Keratinocyte (primary cell): ENCODE measurements around the gene SLC39A11. TPM values are rescaled to one million over a fixed set of nuclear protein-coding genes. Genes with fewer than 3 reads are reported as not detected.

ENCODE experiments used
- DNase-seq: peaks from one replicate; pipeline ENCODE4 v3.0.0-alpha.2; 2011; ENCODE audit warnings: low read depth, missing footprints, low spot score
- FAIRE-seq: peaks from 2 replicates; lab custom pipeline; 2011; peaks lifted over from hg19 to GRCh38; lab: Jason Lieb, UNC
- H2AFZ ChIP-seq: 2 replicates; pipeline ENCODE4 v1.6.0; 2012; ENCODE audit warnings: low read length, control low read depth, inconsistent platforms; ENCODE audit not compliant: control insufficient read depth
- H3K27ac ChIP-seq: 2 replicates; pipeline ENCODE4 v1.5.1; 2011; ENCODE audit warnings: low read length; ENCODE audit not compliant: control insufficient read depth, insufficient read depth
- H3K27me3 ChIP-seq: 3 replicates; pipeline ENCODE4 v1.6.0; 2011; ENCODE audit warnings: low read length; ENCODE audit not compliant: control insufficient read depth, insufficient read depth; ENCODE audit errors: extremely low read depth
- H3K36me3 ChIP-seq, 2 experiments: 2 replicates in 1 of 2; 3 replicates in 1 of 2; pipeline ENCODE4 v1.5.1; 2011; ENCODE audit warnings: low read length in 2 of 2, mild to moderate bottlenecking in 1 of 2; ENCODE audit not compliant: control insufficient read depth in 2 of 2, insufficient read depth in 2 of 2; ENCODE audit errors: extremely low read depth in 1 of 2
- H3K4me1 ChIP-seq: 3 replicates; pipeline ENCODE4 v1.5.1; 2011; ENCODE audit warnings: low read length; ENCODE audit not compliant: control insufficient read depth, insufficient read depth; ENCODE audit errors: extremely low read depth
- H3K4me2 ChIP-seq: 3 replicates; pipeline ENCODE4 v1.6.0; 2011; ENCODE audit warnings: low read depth, low read length; ENCODE audit not compliant: control insufficient read depth, insufficient read depth; ENCODE audit errors: extremely low read depth
- H3K4me3 ChIP-seq, 3 experiments: fragments of 200-600 bp in 1 of 3; sonication (generic) in 1 of 3; 2 replicates in 2 of 3; 3 replicates in 1 of 3; pipeline ENCODE4 v1.5.1; 2011 to 2016; ENCODE audit warnings: low read length in 3 of 3, mild to moderate bottlenecking in 3 of 3, control low read depth in 2 of 3, inconsistent platforms in 1 of 3, low read depth in 1 of 3, mixed read lengths in 1 of 3, mixed run types in 1 of 3, moderate library complexity in 1 of 3; ENCODE audit not compliant: control insufficient read depth in 2 of 3, insufficient read depth in 2 of 3; ENCODE audit errors: extremely low read depth in 1 of 3
- H3K79me2 ChIP-seq: 2 replicates; pipeline ENCODE4 v1.6.0; 2012; ENCODE audit warnings: low read length; ENCODE audit not compliant: control insufficient read depth, insufficient read depth
- H3K9ac ChIP-seq: 3 replicates; pipeline ENCODE4 v1.6.0; 2011; ENCODE audit warnings: low read length; ENCODE audit not compliant: control insufficient read depth, insufficient read depth; ENCODE audit errors: extremely low read depth
- H3K9me1 ChIP-seq: 3 replicates; pipeline ENCODE4 v1.6.0; 2011; ENCODE audit warnings: low read length; ENCODE audit not compliant: control insufficient read depth, insufficient read depth; ENCODE audit errors: extremely low read depth
- H3K9me3 ChIP-seq: 2 replicates; pipeline ENCODE4 v1.5.1; 2012; ENCODE audit warnings: low read depth, low read length; ENCODE audit not compliant: control insufficient read depth
- H4K20me1 ChIP-seq: 3 replicates; pipeline ENCODE4 v1.6.0; 2011; ENCODE audit warnings: low read length; ENCODE audit not compliant: control insufficient read depth, insufficient read depth; ENCODE audit errors: extremely low read depth
- EZH2 ChIP-seq: IDR thresholded peaks from one replicate; pipeline ENCODE4 v1.6.1; 2012; ENCODE audit warnings: inconsistent platforms, mild to moderate bottlenecking, low read length, moderate library complexity
- dilution Hi-C: fragments of 300-500 bp; cut with MboI; formaldehyde crosslinking; loops from one replicate; pipeline ENCODE4 v1.7.0; 2020; ENCODE audit warnings: low sequenced_read_pairs; ENCODE audit not compliant: extremely low pct_ligation_motif_present
- polyA plus RNA-seq, 5 experiments: library from polyadenylated mRNA; depleted of rRNA in 3 of 5; stranded (reverse) in 3 of 5; stranded (forward) in 1 of 5; unstranded in 1 of 5; fragments of >200 nt; gene quantifications; 1 replicate in 1 of 5; 2 replicates in 3 of 5; 3 replicates in 1 of 5; pipeline versions ENCODE4 v1.2.1 to v1.2.3, GENCODE V29; 2011 to 2012; ENCODE audit warnings: missing spikeins in 2 of 5, low read depth in 1 of 5, low replicate concordance in 1 of 5
- TF ChIP-seq, protein P1 (sequence below), 3 experiments: IDR thresholded peaks in 1 of 3; conservative IDR thresholded peaks in 1 of 3; optimal IDR thresholded peaks in 1 of 3; 2 replicates in 2 of 3; 3 replicates in 1 of 3; pipeline versions ENCODE3 to v1.5.1; 2011; ENCODE audit warnings: low read length in 3 of 3, mild to moderate bottlenecking in 3 of 3, moderate library complexity in 2 of 3, control low read depth in 1 of 3, inconsistent platforms in 1 of 3; ENCODE audit not compliant: insufficient read depth in 2 of 3; ENCODE audit errors: extremely low read depth in 1 of 3

Gene SLC39A11
- polyA plus RNA-seq, 1 donor (not counting 4 experiments of a cell fraction or from before 2014, with no cell fraction given) = 11.5 TPM

DNA sequence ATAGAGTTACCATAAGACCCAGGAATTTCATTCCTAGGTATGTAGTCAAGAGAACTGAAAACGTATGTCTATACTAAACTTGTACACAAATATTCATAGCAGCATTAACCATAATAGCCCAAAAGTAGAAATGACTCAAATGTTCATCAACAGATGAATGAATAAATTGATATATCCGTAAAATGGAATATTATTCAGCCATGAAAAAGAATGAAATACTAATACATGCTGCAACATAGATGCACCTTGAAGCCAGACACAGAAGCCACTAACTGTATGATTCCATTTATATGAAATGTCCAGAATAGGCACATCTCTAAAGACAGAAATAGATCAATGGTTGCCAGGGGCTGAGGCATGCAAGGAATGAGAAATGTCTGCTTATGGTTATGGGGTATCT is 484.1 kb downstream of the SLC39A11 start:
- Histone ChIP-seq H3K9me3 (no peaks in the 10 kb centered on the region), H3K4me2 (no peak overlapping the region), H3K27me3 (no peaks in the 10 kb centered on the region), H3K4me1 (peaks cover 20% of the 10 kb centered on the region), H3K79me2 (no peaks in the 10 kb centered on the region), H3K9ac (no peak overlapping the region), H3K4me3 (no peak overlapping the region), H4K20me1 (no peaks in the 10 kb centered on the region), H2AFZ (no peak overlapping the region), H3K27ac (no peak overlapping the region), H3K36me3 (no peaks in the 10 kb centered on the region), H3K9me1 (no peaks in the 10 kb centered on the region)
- no peak for FAIRE-seq
- dilution Hi-C loops = no loop called here
- DNase-seq = no peak
- TF ChIP-seq, protein P1, sequence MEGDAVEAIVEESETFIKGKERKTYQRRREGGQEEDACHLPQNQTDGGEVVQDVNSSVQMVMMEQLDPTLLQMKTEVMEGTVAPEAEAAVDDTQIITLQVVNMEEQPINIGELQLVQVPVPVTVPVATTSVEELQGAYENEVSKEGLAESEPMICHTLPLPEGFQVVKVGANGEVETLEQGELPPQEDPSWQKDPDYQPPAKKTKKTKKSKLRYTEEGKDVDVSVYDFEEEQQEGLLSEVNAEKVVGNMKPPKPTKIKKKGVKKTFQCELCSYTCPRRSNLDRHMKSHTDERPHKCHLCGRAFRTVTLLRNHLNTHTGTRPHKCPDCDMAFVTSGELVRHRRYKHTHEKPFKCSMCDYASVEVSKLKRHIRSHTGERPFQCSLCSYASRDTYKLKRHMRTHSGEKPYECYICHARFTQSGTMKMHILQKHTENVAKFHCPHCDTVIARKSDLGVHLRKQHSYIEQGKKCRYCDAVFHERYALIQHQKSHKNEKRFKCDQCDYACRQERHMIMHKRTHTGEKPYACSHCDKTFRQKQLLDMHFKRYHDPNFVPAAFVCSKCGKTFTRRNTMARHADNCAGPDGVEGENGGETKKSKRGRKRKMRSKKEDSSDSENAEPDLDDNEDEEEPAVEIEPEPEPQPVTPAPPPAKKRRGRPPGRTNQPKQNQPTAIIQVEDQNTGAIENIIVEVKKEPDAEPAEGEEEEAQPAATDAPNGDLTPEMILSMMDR (optimal IDR thresholded peaks at IDR 0.05 in 1 of 3, IDR thresholded peaks at IDR 0.05 in 1 of 3, conservative IDR thresholded peaks at IDR 0.05 in 1 of 3; ENCODE audit: extremely low read depth in 1 of 3, insufficient read depth in 2 of 3, low read length in 3 of 3) = no peak
- TF ChIP-seq EZH2 = no peak

DNA sequence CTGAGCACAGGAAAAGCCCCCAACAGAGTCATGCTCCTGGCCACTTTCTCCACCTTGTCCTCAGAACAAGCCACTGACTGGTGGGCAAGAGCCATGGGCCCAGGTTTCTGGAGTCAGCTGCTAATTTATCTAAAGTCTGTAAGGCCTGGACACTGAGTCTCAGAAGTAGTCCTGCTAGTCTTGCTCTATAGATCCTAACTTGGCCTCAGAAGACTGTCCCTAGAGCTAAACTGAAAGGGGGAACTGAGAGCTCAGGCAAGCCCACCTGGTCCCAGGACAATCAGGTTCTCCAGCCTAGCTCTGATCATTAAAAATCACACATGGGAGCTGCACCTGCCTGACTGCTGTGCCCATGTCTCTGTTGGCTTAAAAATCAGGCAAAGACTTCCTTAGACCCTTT is 485.8 kb downstream of the SLC39A11 start:
- DNase-seq (no peak), FAIRE-seq (no peak)
- no peaks in the 10 kb centered on the region for H3K79me2 ChIP-seq
- H3K9me3 ChIP-seq = no peaks in the 10 kb centered on the region
- H3K4me1 ChIP-seq = peaks cover 27% of the 10 kb centered on the region
- no peaks in the 10 kb centered on the region for H3K36me3 ChIP-seq
- dilution Hi-C loops = no loop called here
- no peak overlapping the region for H3K27ac ChIP-seq
- H3K9ac ChIP-seq = no peak overlapping the region
- no peaks in the 10 kb centered on the region for H4K20me1 ChIP-seq
- no peak overlapping the region for H3K4me3 ChIP-seq
- H3K27me3 ChIP-seq = no peaks in the 10 kb centered on the region
- no peak overlapping the region for H2AFZ ChIP-seq
- TF ChIP-seq, protein P1 (optimal IDR thresholded peaks at IDR 0.05 in 1 of 3, IDR thresholded peaks at IDR 0.05 in 1 of 3, conservative IDR thresholded peaks at IDR 0.05 in 1 of 3; ENCODE audit: extremely low read depth in 1 of 3, insufficient read depth in 2 of 3, low read length in 3 of 3) = no peak
- TF ChIP-seq EZH2 = no peak
- no peak overlapping the region for H3K4me2 ChIP-seq
- no peaks in the 10 kb centered on the region for H3K9me1 ChIP-seq
